Measurements from ENCODE around the gene CEACAM7.

The CEACAM7 gene

DNA sequence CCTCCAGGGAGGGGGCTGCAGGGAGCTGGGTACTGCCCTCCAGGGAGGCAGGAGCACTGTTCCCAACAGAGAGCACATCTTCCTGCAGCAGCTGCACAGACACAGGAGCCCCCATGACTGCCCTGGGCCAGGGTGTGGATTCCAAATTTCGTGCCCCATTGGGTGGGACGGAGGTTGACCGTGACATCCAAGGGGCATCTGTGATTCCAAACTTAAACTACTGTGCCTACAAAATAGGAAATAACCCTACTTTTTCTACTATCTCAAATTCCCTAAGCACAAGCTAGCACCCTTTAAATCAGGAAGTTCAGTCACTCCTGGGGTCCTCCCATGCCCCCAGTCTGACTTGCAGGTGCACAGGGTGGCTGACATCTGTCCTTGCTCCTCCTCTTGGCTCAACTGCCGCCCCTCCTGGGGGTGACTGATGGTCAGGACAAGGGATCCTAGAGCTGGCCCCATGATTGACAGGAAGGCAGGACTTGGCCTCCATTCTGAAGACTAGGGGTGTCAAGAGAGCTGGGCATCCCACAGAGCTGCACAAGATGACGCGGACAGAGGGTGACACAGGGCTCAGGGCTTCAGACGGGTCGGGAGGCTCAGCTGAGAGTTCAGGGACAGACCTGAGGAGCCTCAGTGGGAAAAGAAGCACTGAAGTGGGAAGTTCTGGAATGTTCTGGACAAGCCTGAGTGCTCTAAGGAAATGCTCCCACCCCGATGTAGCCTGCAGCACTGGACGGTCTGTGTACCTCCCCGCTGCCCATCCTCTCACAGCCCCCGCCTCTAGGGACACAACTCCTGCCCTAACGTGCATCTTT lies 12.5 kb upstream of the CEACAM7 start:
- TF ChIP-seq CTCF (IDR thresholded peaks at IDR 0.05; ENCODE audit: low read depth, low read length) = no peak
- no peak overlapping the region for H3K4me3 ChIP-seq (ENCODE audit: low read depth, low read length)
- DNase-seq (ENCODE audit: low read depth, low spot score) = no peak
- in situ Hi-C loops (cut with HindIII; ENCODE audit: low sequenced_read_pairs) = no loop called here

- no peak overlapping the region for H3K4me3 ChIP-seq (ENCODE audit: low read depth, low read length)
- no peak for TF ChIP-seq CTCF (IDR thresholded peaks at IDR 0.05; ENCODE audit: low read depth, low read length)
- DNase-seq (ENCODE audit: low read depth, low spot score) = no peak
- in situ Hi-C loops (cut with HindIII; ENCODE audit: low sequenced_read_pairs) = no loop called here
Observed at GRCh38 chr19:41699968-41700323, 11.9 kb upstream of the CEACAM7 start.

- in situ Hi-C loops (cut with HindIII; ENCODE audit: low sequenced_read_pairs) = no loop called here
- DNase-seq (ENCODE audit: low read depth, low spot score) = no peak
- TF ChIP-seq CTCF (IDR thresholded peaks at IDR 0.05; ENCODE audit: low read depth, low read length) = no peak
- H3K4me3 ChIP-seq (ENCODE audit: low read depth, low read length) = no peak overlapping the region
Observed at GRCh38 chr19:41699231-41699967, 11.3 kb upstream of the CEACAM7 start.

DNA sequence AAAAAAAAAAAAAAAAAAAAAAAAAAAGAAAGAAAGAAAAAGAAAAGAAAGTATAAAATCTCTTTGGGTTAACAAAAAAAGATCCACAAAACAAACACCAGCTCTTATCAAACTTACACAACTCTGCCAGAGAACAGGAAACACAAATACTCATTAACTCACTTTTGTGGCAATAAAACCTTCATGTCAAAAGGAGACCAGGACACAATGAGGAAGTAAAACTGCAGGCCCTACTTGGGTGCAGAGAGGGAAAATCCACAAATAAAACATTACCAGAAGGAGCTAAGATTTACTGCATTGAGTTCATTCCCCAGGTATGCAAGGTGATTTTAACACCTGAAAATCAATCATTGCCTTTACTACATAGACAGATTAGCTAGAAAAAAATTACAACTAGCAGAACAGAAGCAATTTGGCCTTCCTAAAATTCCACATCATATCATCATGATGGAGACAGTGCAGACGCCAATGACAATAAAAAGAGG lies 10.7 kb upstream of the CEACAM7 start:
- in situ Hi-C loops (cut with HindIII; ENCODE audit: low sequenced_read_pairs) = no loop called here
- no peak for DNase-seq (ENCODE audit: low read depth, low spot score)
- no peak for TF ChIP-seq CTCF (IDR thresholded peaks at IDR 0.05; ENCODE audit: low read depth, low read length)

GRCh38 chr19:41697198-41697855 lies 9.3 kb upstream of the CEACAM7 start:
- no peak overlapping the region for H3K4me3 ChIP-seq (ENCODE audit: low read depth, low read length)
- no peak for TF ChIP-seq CTCF (IDR thresholded peaks at IDR 0.05; ENCODE audit: low read depth, low read length)
- in situ Hi-C loops (cut with HindIII; ENCODE audit: low sequenced_read_pairs) = no loop called here
- no peak for DNase-seq (ENCODE audit: low read depth, low spot score)

More for the DNA sequence above, 10.7 kb upstream of the CEACAM7 start:
- H3K4me3 ChIP-seq (ENCODE audit: low read depth, low read length) = no peak overlapping the region

GRCh38 chr19:41696402-41697197 lies 8.5 kb upstream of the CEACAM7 start:
- TF ChIP-seq CTCF (IDR thresholded peaks at IDR 0.05; ENCODE audit: low read depth, low read length) = no peak
- in situ Hi-C loops (cut with HindIII; ENCODE audit: low sequenced_read_pairs) = no loop called here
- H3K4me3 ChIP-seq (ENCODE audit: low read depth, low read length) = no peak overlapping the region
- DNase-seq (ENCODE audit: low read depth, low spot score) = no peak
